ENCODE results near the gene GPR4. TPM values are rescaled to one million over a fixed set of nuclear protein-coding genes. Genes with fewer than 3 reads are reported as not detected.

Gene GPR4
- total RNA-seq, 1 donor = not detected

DNA sequence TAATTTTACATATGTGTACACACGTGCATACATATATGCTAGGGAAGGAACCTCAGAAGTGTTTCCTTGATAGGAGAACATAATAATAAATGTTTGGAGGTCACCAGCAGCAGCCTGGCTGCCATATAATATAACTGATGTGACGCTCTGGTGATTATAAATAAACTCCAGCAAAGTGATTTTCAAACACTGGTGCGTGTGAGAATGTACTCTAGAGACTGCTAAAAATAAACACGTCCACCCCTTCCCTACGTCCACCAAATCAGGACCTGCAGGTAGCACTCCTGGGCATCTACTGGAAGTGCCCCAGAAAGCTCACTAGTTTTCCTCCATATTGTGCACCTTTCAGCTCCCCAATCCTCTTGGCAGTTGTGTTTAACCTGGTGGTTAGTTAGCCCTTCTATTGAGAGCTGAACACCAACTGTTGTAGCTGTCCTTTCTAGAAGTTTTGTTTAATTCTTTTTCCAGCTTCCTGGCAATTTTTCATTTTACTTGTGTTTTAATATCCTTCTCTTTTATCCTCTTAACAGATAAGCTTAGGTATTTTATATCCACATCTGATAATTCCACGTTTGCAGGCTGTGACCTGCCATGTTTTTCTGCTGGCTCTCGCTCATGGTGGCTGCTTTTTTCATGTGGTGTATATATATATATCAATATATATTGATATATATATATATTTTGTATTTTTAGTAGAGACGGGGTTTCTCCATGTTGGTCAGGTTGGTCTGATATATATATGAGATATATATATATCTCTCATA lies 30.4 kb downstream of the GPR4 start:
- Histone ChIP-seq H3K79me2 (ENCODE audit: insufficient read depth, low read length) (peaks cover 41% of the 10 kb centered on the region), H4K20me1 (ENCODE audit: insufficient read depth, low read length) (peaks cover 12% of the 10 kb centered on the region), H3K36me3 (ENCODE audit: insufficient read depth, low read length) (no peaks in the 10 kb centered on the region), H3K4me2 (ENCODE audit: insufficient read depth, low read length) (no peak overlapping the region), H3K4me1 (ENCODE audit: insufficient read depth, low read length) (peaks cover 12% of the 10 kb centered on the region), H3K27ac (ENCODE audit: low read depth, low read length) (no peak overlapping the region), H3K9me3 (ENCODE audit: low read depth, low read length) (no peaks in the 10 kb centered on the region), H3K27me3 (ENCODE audit: insufficient read depth, low read length) (no peaks in the 10 kb centered on the region), H2AFZ (ENCODE audit: low read length) (no peak overlapping the region), H3K4me3 (ENCODE audit: insufficient read depth, low read length) (no peak overlapping the region)
- TF ChIP-seq, protein P1, sequence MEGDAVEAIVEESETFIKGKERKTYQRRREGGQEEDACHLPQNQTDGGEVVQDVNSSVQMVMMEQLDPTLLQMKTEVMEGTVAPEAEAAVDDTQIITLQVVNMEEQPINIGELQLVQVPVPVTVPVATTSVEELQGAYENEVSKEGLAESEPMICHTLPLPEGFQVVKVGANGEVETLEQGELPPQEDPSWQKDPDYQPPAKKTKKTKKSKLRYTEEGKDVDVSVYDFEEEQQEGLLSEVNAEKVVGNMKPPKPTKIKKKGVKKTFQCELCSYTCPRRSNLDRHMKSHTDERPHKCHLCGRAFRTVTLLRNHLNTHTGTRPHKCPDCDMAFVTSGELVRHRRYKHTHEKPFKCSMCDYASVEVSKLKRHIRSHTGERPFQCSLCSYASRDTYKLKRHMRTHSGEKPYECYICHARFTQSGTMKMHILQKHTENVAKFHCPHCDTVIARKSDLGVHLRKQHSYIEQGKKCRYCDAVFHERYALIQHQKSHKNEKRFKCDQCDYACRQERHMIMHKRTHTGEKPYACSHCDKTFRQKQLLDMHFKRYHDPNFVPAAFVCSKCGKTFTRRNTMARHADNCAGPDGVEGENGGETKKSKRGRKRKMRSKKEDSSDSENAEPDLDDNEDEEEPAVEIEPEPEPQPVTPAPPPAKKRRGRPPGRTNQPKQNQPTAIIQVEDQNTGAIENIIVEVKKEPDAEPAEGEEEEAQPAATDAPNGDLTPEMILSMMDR (IDR thresholded peaks at IDR 0.05; ENCODE audit: extremely low read depth, low read depth, low read length) = no peak
- no peak for DNase-seq (ENCODE audit: insufficient read length, low spot score, missing footprints)

DNA sequence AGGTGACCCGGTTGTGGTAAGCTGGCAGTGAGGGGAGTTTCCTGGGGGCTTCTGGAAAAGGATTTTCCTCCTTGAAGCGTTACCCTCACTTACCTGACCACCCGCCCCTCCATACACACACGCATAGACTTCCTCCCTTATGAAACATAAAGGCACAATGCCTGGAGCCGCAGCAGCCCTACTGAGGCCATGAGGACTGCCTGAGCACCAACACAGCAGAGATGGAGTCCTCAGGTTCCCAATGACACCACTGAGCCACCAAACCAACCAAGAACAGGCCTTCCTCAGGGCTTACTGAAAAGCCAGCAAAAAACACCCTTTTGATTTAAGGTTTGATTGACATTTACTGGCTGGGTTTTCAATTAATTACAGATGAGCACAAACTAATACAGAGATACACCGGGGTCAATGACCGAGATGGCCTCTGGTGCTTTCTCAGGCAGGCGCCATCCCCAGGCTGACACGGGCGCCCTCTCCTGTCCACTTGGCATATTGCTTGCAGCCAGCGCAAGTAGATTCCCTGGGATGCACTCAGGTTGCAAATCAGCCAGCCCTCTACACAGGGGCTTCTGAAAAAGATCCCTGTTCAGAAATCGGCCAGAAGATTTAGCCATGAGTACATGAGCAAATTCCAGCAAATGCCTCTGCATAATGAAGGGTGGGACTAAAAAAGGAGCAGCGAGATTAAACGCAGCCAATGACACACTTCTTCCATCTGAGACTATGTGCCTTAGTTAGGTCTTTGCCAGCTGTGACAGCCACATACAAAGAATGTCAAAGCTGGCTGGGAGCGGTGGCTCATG lies 32.2 kb downstream of the GPR4 start:
- TF ChIP-seq, protein P1 (IDR thresholded peaks at IDR 0.05; ENCODE audit: extremely low read depth, low read depth, low read length) = peak; percentile 74
- H3K9me3 ChIP-seq (ENCODE audit: low read depth, low read length) = no peaks in the 10 kb centered on the region
- DNase-seq (ENCODE audit: insufficient read length, low spot score, missing footprints) = no peak
- H3K4me3 ChIP-seq (ENCODE audit: insufficient read depth, low read length) = no peak overlapping the region
- peaks cover 31% of the 10 kb centered on the region for H3K79me2 ChIP-seq (ENCODE audit: insufficient read depth, low read length)
- H4K20me1 ChIP-seq (ENCODE audit: insufficient read depth, low read length) = peaks cover 15% of the 10 kb centered on the region
- H3K36me3 ChIP-seq (ENCODE audit: insufficient read depth, low read length) = no peaks in the 10 kb centered on the region
- H3K4me1 ChIP-seq (ENCODE audit: insufficient read depth, low read length) = peaks cover 9% of the 10 kb centered on the region
- no peak overlapping the region for H3K27ac ChIP-seq (ENCODE audit: low read depth, low read length)
- H3K4me2 ChIP-seq (ENCODE audit: insufficient read depth, low read length) = no peak overlapping the region
- H3K27me3 ChIP-seq (ENCODE audit: insufficient read depth, low read length) = no peaks in the 10 kb centered on the region
- no peak overlapping the region for H2AFZ ChIP-seq (ENCODE audit: low read length)

DNA sequence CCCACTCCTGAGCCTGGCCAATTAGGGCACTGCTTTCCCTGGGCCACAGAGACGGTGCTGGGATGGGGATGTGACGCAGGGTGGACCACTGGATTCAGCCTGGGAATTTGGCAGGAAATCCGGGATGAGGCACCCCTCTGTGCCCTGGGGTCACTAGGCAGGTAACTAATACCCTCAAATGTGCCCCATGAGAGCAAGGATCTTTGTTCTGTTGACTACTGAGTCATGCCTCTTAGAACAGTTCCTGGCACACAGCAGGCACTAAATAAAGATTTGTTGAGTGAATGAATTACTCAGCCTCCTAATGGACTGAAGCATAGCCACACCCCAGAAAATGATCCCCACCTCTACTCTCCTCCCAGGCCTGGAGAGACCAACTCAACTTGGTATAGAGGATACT lies 33.3 kb downstream of the GPR4 start:
- peak; percentile 86 for DNase-seq (ENCODE audit: insufficient read length, low spot score, missing footprints)
- Histone ChIP-seq H3K36me3 (ENCODE audit: insufficient read depth, low read length) (no peaks in the 10 kb centered on the region), H3K27me3 (ENCODE audit: insufficient read depth, low read length) (no peaks in the 10 kb centered on the region), H3K4me1 (ENCODE audit: insufficient read depth, low read length) (peaks cover 9% of the 10 kb centered on the region), H4K20me1 (ENCODE audit: insufficient read depth, low read length) (peaks cover 16% of the 10 kb centered on the region), H3K27ac (ENCODE audit: low read depth, low read length) (peak overlapping the region; percentile 60), H3K79me2 (ENCODE audit: insufficient read depth, low read length) (peaks cover 29% of the 10 kb centered on the region), H3K4me2 (ENCODE audit: insufficient read depth, low read length) (no peak overlapping the region), H3K4me3 (ENCODE audit: insufficient read depth, low read length) (no peak overlapping the region), H3K9me3 (ENCODE audit: low read depth, low read length) (no peaks in the 10 kb centered on the region), H2AFZ (ENCODE audit: low read length) (no peak overlapping the region)
- TF ChIP-seq, protein P1 (IDR thresholded peaks at IDR 0.05; ENCODE audit: extremely low read depth, low read depth, low read length) = no peak

DNA sequence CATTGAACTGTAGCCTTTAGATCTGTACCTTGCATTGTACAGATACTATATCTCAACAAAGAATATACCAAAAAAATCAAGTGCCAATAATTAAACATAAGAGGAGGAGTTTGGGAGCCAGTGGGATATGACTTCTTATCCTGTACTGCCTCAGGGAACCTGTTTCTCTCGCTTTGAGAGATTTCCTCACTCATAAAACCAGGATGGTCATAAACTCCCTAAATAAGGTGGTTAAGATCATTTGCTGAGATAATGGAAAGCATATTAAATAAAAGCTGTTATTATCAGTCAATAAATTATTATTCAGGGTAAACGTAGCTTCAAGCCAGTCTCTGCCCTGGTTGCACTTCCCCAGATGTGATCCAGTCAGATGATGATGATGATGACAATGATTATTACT lies 34.4 kb downstream of the GPR4 start:
- no peaks in the 10 kb centered on the region for H3K9me3 ChIP-seq (ENCODE audit: low read depth, low read length)

More for the DNA sequence above, 34.4 kb downstream of the GPR4 start:
- H2AFZ ChIP-seq (ENCODE audit: low read length) = no peak overlapping the region
- no peak for DNase-seq (ENCODE audit: insufficient read length, low spot score, missing footprints)
- TF ChIP-seq, protein P1 (IDR thresholded peaks at IDR 0.05; ENCODE audit: extremely low read depth, low read depth, low read length) = no peak
- peaks cover 9% of the 10 kb centered on the region for H3K4me1 ChIP-seq (ENCODE audit: insufficient read depth, low read length)
- no peaks in the 10 kb centered on the region for H3K36me3 ChIP-seq (ENCODE audit: insufficient read depth, low read length)
- H4K20me1 ChIP-seq (ENCODE audit: insufficient read depth, low read length) = peaks cover 19% of the 10 kb centered on the region
- H3K79me2 ChIP-seq (ENCODE audit: insufficient read depth, low read length) = peaks cover 21% of the 10 kb centered on the region
- no peak overlapping the region for H3K4me2 ChIP-seq (ENCODE audit: insufficient read depth, low read length)
- no peaks in the 10 kb centered on the region for H3K27me3 ChIP-seq (ENCODE audit: insufficient read depth, low read length)
- H3K4me3 ChIP-seq (ENCODE audit: insufficient read depth, low read length) = no peak overlapping the region
- H3K27ac ChIP-seq (ENCODE audit: low read depth, low read length) = peak overlapping the region; percentile 11

Data from osteoblast (primary cell).